ENCODE measurements around the gene OTOP2. TPM values are rescaled to one million over a fixed set of nuclear protein-coding genes. Genes with fewer than 3 reads are reported as not detected.

Gene OTOP2
- total RNA-seq, 6 donors from 2014 or later, result not detected

GRCh38 chr17:74954115-74954514 lies 30.0 kb downstream of the OTOP2 start:
- H3K36me3 ChIP-seq, result peaks cover 0 to 41% (median 1%) of the 10 kb centered on the region in 4 donors
- ATAC-seq (ENCODE audit: low FRiP score in 2 of 2), result no peak

GRCh38 chr17:74954665-74955421 lies 30.8 kb downstream of the OTOP2 start:
- DNase-seq (no peak), ATAC-seq (ENCODE audit: low FRiP score in 2 of 2) (no peak)
- Histone ChIP-seq H3K9me3 (peaks cover 0 to 8% (median 0%) of the 10 kb centered on the region in 4 donors), H3K27ac (no peak overlapping the region), H3K4me3 (no peak overlapping the region), H3K36me3 (peaks cover 0 to 43% (median 5%) of the 10 kb centered on the region in 4 donors), H3K27me3 (no peaks in the 10 kb centered on the region), H3K4me1 (no peaks in the 10 kb centered on the region)
- 68 to 70% methylated on average over 13 of the region's 13 CpGs for WGBS, 2 donors
- TF ChIP-seq POLR2A (IDR thresholded peaks at IDR 0.05) (no peak), EP300 (IDR thresholded peaks at IDR 0.05) (no peak), CTCF (IDR thresholded peaks at IDR 0.05) (no peak), POLR2AphosphoS5 (IDR thresholded peaks at IDR 0.05) (no peak)

More at GRCh38 chr17:74954115-74954514, 30.0 kb downstream of the OTOP2 start:
- no peak overlapping the region for H3K27ac ChIP-seq
- no peak for TF ChIP-seq CTCF (IDR thresholded peaks at IDR 0.05)
- TF ChIP-seq EP300 (IDR thresholded peaks at IDR 0.05), result no peak
- TF ChIP-seq POLR2A (IDR thresholded peaks at IDR 0.05), result no peak
- no peak for TF ChIP-seq POLR2AphosphoS5 (IDR thresholded peaks at IDR 0.05)
- H3K9me3 ChIP-seq, result peaks cover 0 to 8% (median 0%) of the 10 kb centered on the region in 4 donors
- no peaks in the 10 kb centered on the region for H3K4me1 ChIP-seq
- WGBS, 2 donors, result 83 to 92% methylated on average over 5 to 15 of the region's 15 CpGs
- DNase-seq, result no peak
- no peaks in the 10 kb centered on the region for H3K27me3 ChIP-seq
- H3K4me3 ChIP-seq, result no peak overlapping the region

GRCh38 chr17:74956093-74956492 lies 32.0 kb downstream of the OTOP2 start:
- WGBS, 2 donors, result 80 to 85% methylated on average over 3 to 4 of the region's 4 CpGs
- Histone ChIP-seq H3K27me3 (no peaks in the 10 kb centered on the region), H3K4me3 (no peak overlapping the region), H3K27ac (no peak overlapping the region), H3K9me3 (peaks cover 0 to 8% (median 0%) of the 10 kb centered on the region in 4 donors), H3K4me1 (peaks cover 0 to 1% (median under 1%) of the 10 kb centered on the region in 4 donors), H3K36me3 (peaks cover 0 to 52% (median 5%) of the 10 kb centered on the region in 4 donors)
- ATAC-seq (ENCODE audit: low FRiP score in 2 of 2) (no peak), DNase-seq (no peak)
- TF ChIP-seq POLR2AphosphoS5 (IDR thresholded peaks at IDR 0.05) (no peak), CTCF (IDR thresholded peaks at IDR 0.05) (no peak), POLR2A (IDR thresholded peaks at IDR 0.05) (no peak), EP300 (IDR thresholded peaks at IDR 0.05) (no peak)

GRCh38 chr17:74957935-74958740 lies 34.1 kb downstream of the OTOP2 start:
- Histone ChIP-seq H3K9me3 (peaks cover 0 to 8% (median 0%) of the 10 kb centered on the region in 4 donors), H3K4me1 (peaks cover 3 to 11% (median 7%) of the 10 kb centered on the region in 4 donors), H3K27ac (no peak overlapping the region), H3K27me3 (no peaks in the 10 kb centered on the region), H3K4me3 (no peak overlapping the region), H3K36me3 (peaks cover 0 to 50% (median 5%) of the 10 kb centered on the region in 4 donors)
- WGBS, 2 donors, result 61 to 62% methylated on average over 18 to 33 of the region's 33 CpGs
- TF ChIP-seq POLR2A (IDR thresholded peaks at IDR 0.05) (no peak), CTCF (IDR thresholded peaks at IDR 0.05) (peak; percentile 88 to 95 (median 94))
- DNase-seq (peak; percentile 72 to 96), ATAC-seq (ENCODE audit: low FRiP score in 2 of 2) (peak; percentile 13 to 69)
